HEK293T (cell line): ENCODE measurements around the gene EGFLAM.

Source experiments
- ARNT ChIP-seq: fragments of 450-650 bp; IDR thresholded peaks from 2 replicates; pipeline ENCODE4 v1.6.1; 2017; ENCODE audit warnings: mild to moderate bottlenecking
- BHLHE40 ChIP-seq: fragments of 450-650 bp; IDR thresholded peaks from 2 replicates; pipeline ENCODE4 v1.6.1; 2016; ENCODE audit warnings: mild to moderate bottlenecking, moderate library complexity, borderline replicate concordance
- CTBP1 ChIP-seq: fragments of 450-650 bp; IDR thresholded peaks from 2 replicates; pipeline ENCODE4 v1.6.1; 2016; ENCODE audit warnings: borderline replicate concordance
- ELF4 ChIP-seq: fragments of 450-650 bp; IDR thresholded peaks from 2 replicates; pipeline ENCODE4 v1.6.1; 2017; ENCODE audit warnings: antibody characterized with exemption
- FOXA1 ChIP-seq: fragments of 450-650 bp; IDR thresholded peaks from 2 replicates; pipeline ENCODE4 v1.6.1; 2016; ENCODE audit warnings: mild to moderate bottlenecking
- FOXK2 ChIP-seq: fragments of 450-650 bp; IDR thresholded peaks from 2 replicates; pipeline ENCODE4 v1.6.1; 2016; ENCODE audit warnings: mild to moderate bottlenecking
- FOXM1 ChIP-seq: fragments of 450-650 bp; IDR thresholded peaks from 2 replicates; pipeline ENCODE4 v1.6.1; 2017; ENCODE audit warnings: mild to moderate bottlenecking, borderline replicate concordance
- HDGF ChIP-seq: fragments of 450-650 bp; IDR thresholded peaks from 2 replicates; pipeline ENCODE4 v1.6.1; 2017; ENCODE audit warnings: antibody characterized with exemption, borderline replicate concordance
- L3MBTL2 ChIP-seq: fragments of 450-650 bp; conservative IDR thresholded peaks from 2 replicates; pipeline ENCODE4 v1.6.1; 2016; ENCODE audit warnings: mild to moderate bottlenecking
- SP1 ChIP-seq: fragments of 450-650 bp; IDR thresholded peaks from 2 replicates; pipeline ENCODE4 v1.6.1; 2017
- SUZ12 ChIP-seq: fragments of 450-650 bp; IDR thresholded peaks from 2 replicates; pipeline ENCODE4 v1.6.1; 2016; ENCODE audit warnings: mild to moderate bottlenecking
- TARDBP ChIP-seq: fragments of 450-650 bp; IDR thresholded peaks from 2 replicates; pipeline ENCODE4 v1.6.1; 2016
- ZNF384 ChIP-seq: fragments of 450-650 bp; IDR thresholded peaks from 2 replicates; pipeline ENCODE4 v1.6.1; 2016
- TF ChIP-seq, protein P1 (sequence below): fragments of 450-650 bp; IDR thresholded peaks from 2 replicates; pipeline ENCODE4 v1.6.1; 2016

DNA sequence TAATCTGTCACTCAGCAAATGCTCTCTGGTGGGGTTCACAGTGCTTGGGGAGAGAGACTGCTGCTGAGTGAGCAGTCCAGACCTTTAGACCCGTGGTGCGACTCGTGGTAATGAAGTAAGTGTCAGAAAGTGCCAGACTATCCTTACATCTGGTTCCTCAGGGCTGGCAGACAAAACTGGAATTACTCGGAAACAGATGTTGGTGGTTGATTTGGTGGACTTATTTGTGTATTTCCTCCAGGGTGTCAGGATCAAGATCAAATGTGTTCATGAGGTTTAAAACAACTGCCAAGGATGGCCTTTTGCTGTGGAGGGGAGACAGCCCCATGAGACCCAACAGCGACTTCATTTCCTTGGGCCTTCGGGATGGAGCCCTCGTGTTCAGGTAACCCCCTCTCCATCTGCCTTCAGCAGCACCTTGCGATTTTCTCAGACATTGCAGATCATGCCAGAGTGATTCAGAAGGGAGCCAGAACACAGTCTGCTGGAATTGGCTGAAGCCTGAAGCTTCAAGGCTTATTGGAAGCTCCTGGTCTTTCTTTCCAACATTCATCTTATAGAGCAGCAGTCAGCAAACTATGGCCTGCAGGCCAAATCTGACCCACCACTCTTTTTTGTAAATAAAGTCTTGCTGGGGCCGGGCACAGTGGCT lies 192.8 kb downstream of the EGFLAM start:
- TF ChIP-seq BHLHE40, result no peak
- no peak for TF ChIP-seq ARNT
- TF ChIP-seq CTBP1, result no peak
- TF ChIP-seq FOXK2, result no peak
- TF ChIP-seq TARDBP, result no peak
- TF ChIP-seq, protein P1, sequence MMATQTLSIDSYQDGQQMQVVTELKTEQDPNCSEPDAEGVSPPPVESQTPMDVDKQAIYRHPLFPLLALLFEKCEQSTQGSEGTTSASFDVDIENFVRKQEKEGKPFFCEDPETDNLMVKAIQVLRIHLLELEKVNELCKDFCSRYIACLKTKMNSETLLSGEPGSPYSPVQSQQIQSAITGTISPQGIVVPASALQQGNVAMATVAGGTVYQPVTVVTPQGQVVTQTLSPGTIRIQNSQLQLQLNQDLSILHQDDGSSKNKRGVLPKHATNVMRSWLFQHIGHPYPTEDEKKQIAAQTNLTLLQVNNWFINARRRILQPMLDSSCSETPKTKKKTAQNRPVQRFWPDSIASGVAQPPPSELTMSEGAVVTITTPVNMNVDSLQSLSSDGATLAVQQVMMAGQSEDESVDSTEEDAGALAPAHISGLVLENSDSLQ, result no peak
- TF ChIP-seq SP1, result no peak
- TF ChIP-seq FOXA1, result no peak
- no peak for TF ChIP-seq FOXM1
- no peak for TF ChIP-seq ZNF384
- no peak for TF ChIP-seq ELF4
- no peak for TF ChIP-seq HDGF
- TF ChIP-seq SUZ12, result no peak
- TF ChIP-seq L3MBTL2, result no peak
